Skeletal muscle satellite cell (primary cell): ENCODE results near the gene CATSPER3.

Experiments
- H3K27me3 ChIP-seq: 2 replicates; pipeline ENCODE4 v1.7.0; 2013; ENCODE audit warnings: low read length; ENCODE audit not compliant: control insufficient read depth, insufficient read depth
- H3K36me3 ChIP-seq: 2 replicates; pipeline ENCODE4 v1.7.0; 2013; ENCODE audit warnings: mild to moderate bottlenecking, control low read depth, low read length; ENCODE audit not compliant: insufficient read depth
- H3K4me1 ChIP-seq: 2 replicates; pipeline ENCODE4 v1.7.0; 2013; ENCODE audit warnings: low read length; ENCODE audit not compliant: control insufficient read depth, insufficient read depth
- H3K4me2 ChIP-seq: 2 replicates; pipeline ENCODE4 v1.7.0; 2013; ENCODE audit warnings: mild to moderate bottlenecking, low read length
- H3K4me3 ChIP-seq: 2 replicates; pipeline ENCODE4 v1.7.0; 2013; ENCODE audit warnings: low read length
- H3K9ac ChIP-seq: 2 replicates; pipeline ENCODE4 v1.7.0; 2013; ENCODE audit warnings: mild to moderate bottlenecking, low read depth, low read length, moderate library complexity
- H3K9me3 ChIP-seq: replicated peaks from 2 replicates; pipeline ENCODE4 v1.7.0; 2013; ENCODE audit warnings: mild to moderate bottlenecking, control low read depth, low read length

CATSPER3 gene

GRCh38 chr5:135051399-135051798 is 83.7 kb downstream of the CATSPER3 start:
- peaks cover 90% of the 10 kb centered on the region for H3K27me3 ChIP-seq
- no peaks in the 10 kb centered on the region for H3K36me3 ChIP-seq
- no peaks in the 10 kb centered on the region for H3K9me3 ChIP-seq
- no peaks in the 10 kb centered on the region for H3K4me1 ChIP-seq
- no peak overlapping the region for H3K4me2 ChIP-seq
- H3K4me3 ChIP-seq: no peak overlapping the region
- no peak overlapping the region for H3K9ac ChIP-seq

GRCh38 chr5:135051872-135052271 is 84.2 kb downstream of the CATSPER3 start:
- Histone ChIP-seq H3K4me3 (no peak overlapping the region), H3K4me2 (no peak overlapping the region), H3K9me3 (no peaks in the 10 kb centered on the region), H3K36me3 (no peaks in the 10 kb centered on the region), H3K4me1 (no peaks in the 10 kb centered on the region), H3K27me3 (peaks cover 86% of the 10 kb centered on the region), H3K9ac (no peak overlapping the region)

GRCh38 chr5:135052511-135053145 is 84.9 kb downstream of the CATSPER3 start:
- Histone ChIP-seq H3K4me3 (no peak overlapping the region), H3K4me1 (no peaks in the 10 kb centered on the region), H3K36me3 (no peaks in the 10 kb centered on the region), H3K4me2 (no peak overlapping the region), H3K9ac (no peak overlapping the region), H3K9me3 (no peaks in the 10 kb centered on the region), H3K27me3 (peaks cover 85% of the 10 kb centered on the region)

GRCh38 chr5:135053278-135053677 is 85.6 kb downstream of the CATSPER3 start:
- peaks cover 79% of the 10 kb centered on the region for H3K27me3 ChIP-seq
- H3K4me3 ChIP-seq: no peak overlapping the region

GRCh38 chr5:135053989-135054388 is 86.3 kb downstream of the CATSPER3 start:
- peaks cover 76% of the 10 kb centered on the region for H3K27me3 ChIP-seq

More at GRCh38 chr5:135053278-135053677, 85.6 kb downstream of the CATSPER3 start:
- Histone ChIP-seq H3K4me1 (no peaks in the 10 kb centered on the region), H3K9me3 (no peaks in the 10 kb centered on the region), H3K9ac (no peak overlapping the region), H3K36me3 (no peaks in the 10 kb centered on the region), H3K4me2 (no peak overlapping the region)

GRCh38 chr5:135054546-135054945 is 86.8 kb downstream of the CATSPER3 start:
- H3K4me1 ChIP-seq: no peaks in the 10 kb centered on the region

More at GRCh38 chr5:135053989-135054388, 86.3 kb downstream of the CATSPER3 start:
- Histone ChIP-seq H3K4me3 (no peak overlapping the region), H3K36me3 (no peaks in the 10 kb centered on the region), H3K4me1 (no peaks in the 10 kb centered on the region), H3K9me3 (no peaks in the 10 kb centered on the region), H3K4me2 (no peak overlapping the region), H3K9ac (no peak overlapping the region)

GRCh38 chr5:135055396-135055795 is 87.7 kb downstream of the CATSPER3 start:
- H3K36me3 ChIP-seq: no peaks in the 10 kb centered on the region
- H3K4me1 ChIP-seq: no peaks in the 10 kb centered on the region
- H3K4me3 ChIP-seq: no peak overlapping the region
- no peak overlapping the region for H3K4me2 ChIP-seq
- peaks cover 72% of the 10 kb centered on the region for H3K27me3 ChIP-seq
- H3K9me3 ChIP-seq: no peaks in the 10 kb centered on the region
- H3K9ac ChIP-seq: no peak overlapping the region

More at GRCh38 chr5:135054546-135054945, 86.8 kb downstream of the CATSPER3 start:
- H3K9ac ChIP-seq: no peak overlapping the region
- H3K4me2 ChIP-seq: no peak overlapping the region
- no peak overlapping the region for H3K4me3 ChIP-seq
- no peaks in the 10 kb centered on the region for H3K36me3 ChIP-seq
- H3K27me3 ChIP-seq: peaks cover 75% of the 10 kb centered on the region
- no peaks in the 10 kb centered on the region for H3K9me3 ChIP-seq

GRCh38 chr5:135056316-135057030 is 88.8 kb downstream of the CATSPER3 start:
- Histone ChIP-seq H3K36me3 (no peaks in the 10 kb centered on the region), H3K9ac (no peak overlapping the region), H3K4me1 (no peaks in the 10 kb centered on the region), H3K4me2 (no peak overlapping the region), H3K27me3 (peaks cover 61% of the 10 kb centered on the region), H3K9me3 (no peaks in the 10 kb centered on the region), H3K4me3 (no peak overlapping the region)

GRCh38 chr5:135057233-135057632 is 89.5 kb downstream of the CATSPER3 start:
- H3K4me2 ChIP-seq: no peak overlapping the region
- no peak overlapping the region for H3K4me3 ChIP-seq
- no peaks in the 10 kb centered on the region for H3K9me3 ChIP-seq
- no peaks in the 10 kb centered on the region for H3K36me3 ChIP-seq
- H3K27me3 ChIP-seq: peaks cover 61% of the 10 kb centered on the region
- no peak overlapping the region for H3K9ac ChIP-seq
- H3K4me1 ChIP-seq: no peaks in the 10 kb centered on the region

GRCh38 chr5:135058331-135058732 is 90.6 kb downstream of the CATSPER3 start:
- peaks cover 63% of the 10 kb centered on the region for H3K27me3 ChIP-seq
- H3K4me3 ChIP-seq: no peak overlapping the region
- no peaks in the 10 kb centered on the region for H3K4me1 ChIP-seq
- H3K9ac ChIP-seq: no peak overlapping the region
- no peaks in the 10 kb centered on the region for H3K36me3 ChIP-seq
- no peaks in the 10 kb centered on the region for H3K9me3 ChIP-seq
- no peak overlapping the region for H3K4me2 ChIP-seq

- no peak overlapping the region for H3K4me3 ChIP-seq
- no peaks in the 10 kb centered on the region for H3K4me1 ChIP-seq
- peaks cover 62% of the 10 kb centered on the region for H3K27me3 ChIP-seq
- H3K4me2 ChIP-seq: no peak overlapping the region
- H3K9me3 ChIP-seq: no peaks in the 10 kb centered on the region
- no peaks in the 10 kb centered on the region for H3K36me3 ChIP-seq
- H3K9ac ChIP-seq: no peak overlapping the region
Observed at GRCh38 chr5:135059000-135059923, 91.6 kb downstream of the CATSPER3 start.
